ENCODE measurements around the gene SOX30. TPM values are rescaled to one million over a fixed set of nuclear protein-coding genes. Genes with fewer than 3 reads are reported as not detected.

The SOX30 gene
- total RNA-seq, 2 experiments from 2014 or later, result not detected

- no peak overlapping the region for H3K4me3 Mint-ChIP-seq
- H3K36me3 Mint-ChIP-seq, result peaks cover 31% of the 10 kb centered on the region
- peak overlapping the region; percentile 77 for H3K27ac Mint-ChIP-seq
- no peaks in the 10 kb centered on the region for H3K27me3 Mint-ChIP-seq
- DNase-seq, result peak; percentile 65
- peaks cover 11% of the 10 kb centered on the region for H3K9me3 Mint-ChIP-seq
- H3K4me1 Mint-ChIP-seq, result peaks cover 69% of the 10 kb centered on the region
These were observed 48.7 kb downstream of the SOX30 start for GRCh38 chr5:157603333-157604190.

GRCh38 chr5:157602505-157602904, 49.7 kb downstream of the SOX30 start:
- Mint-ChIP-seq H3K9me3 (peaks cover 14% of the 10 kb centered on the region), H3K27me3 (no peaks in the 10 kb centered on the region), H3K36me3 (peaks cover 28% of the 10 kb centered on the region), H3K4me1 (peaks cover 67% of the 10 kb centered on the region), H3K4me3 (no peak overlapping the region), H3K27ac (peak overlapping the region; percentile 77)
- peak; percentile 39 for DNase-seq

GRCh38 chr5:157600252-157600651, 52.0 kb downstream of the SOX30 start:
- no peak for DNase-seq
- Mint-ChIP-seq H3K9me3 (peaks cover 19% of the 10 kb centered on the region), H3K36me3 (peaks cover 35% of the 10 kb centered on the region), H3K27ac (peak overlapping the region; percentile 57), H3K4me1 (peaks cover 75% of the 10 kb centered on the region), H3K27me3 (no peaks in the 10 kb centered on the region), H3K4me3 (no peak overlapping the region)

DNA sequence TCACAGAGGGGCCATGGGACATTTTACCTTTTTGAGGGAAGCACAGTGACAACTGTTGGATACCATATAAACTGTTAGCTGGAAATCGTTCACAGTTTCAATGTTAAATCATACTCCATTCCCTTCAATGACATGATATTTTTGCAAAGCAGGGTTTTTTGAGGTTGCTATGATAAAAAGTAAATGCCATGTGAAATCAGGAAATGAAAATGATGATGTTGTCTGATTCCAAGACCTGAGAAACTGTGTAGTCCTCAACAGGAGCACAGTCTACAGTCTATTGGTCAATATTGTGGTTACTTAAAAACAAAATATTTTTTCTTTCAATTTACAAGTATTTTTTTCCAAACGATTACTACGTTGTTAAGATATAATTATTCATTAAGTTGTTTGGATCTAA, 52.7 kb downstream of the SOX30 start:
- no peak overlapping the region for H3K4me3 Mint-ChIP-seq
- H3K27me3 Mint-ChIP-seq, result peaks cover 3% of the 10 kb centered on the region
- H3K36me3 Mint-ChIP-seq, result peaks cover 32% of the 10 kb centered on the region
- no peak for DNase-seq
- H3K4me1 Mint-ChIP-seq, result peaks cover 77% of the 10 kb centered on the region
- H3K9me3 Mint-ChIP-seq, result peaks cover 19% of the 10 kb centered on the region
- peak overlapping the region; percentile 79 for H3K27ac Mint-ChIP-seq

- Mint-ChIP-seq H3K36me3 (peaks cover 27% of the 10 kb centered on the region), H3K4me1 (peaks cover 76% of the 10 kb centered on the region), H3K4me3 (no peak overlapping the region), H3K27me3 (peaks cover 8% of the 10 kb centered on the region), H3K9me3 (peaks cover 14% of the 10 kb centered on the region), H3K27ac (peak overlapping the region; percentile 79)
- DNase-seq, result no peak
These were observed 53.8 kb downstream of the SOX30 start for GRCh38 chr5:157598350-157598936.

DNA sequence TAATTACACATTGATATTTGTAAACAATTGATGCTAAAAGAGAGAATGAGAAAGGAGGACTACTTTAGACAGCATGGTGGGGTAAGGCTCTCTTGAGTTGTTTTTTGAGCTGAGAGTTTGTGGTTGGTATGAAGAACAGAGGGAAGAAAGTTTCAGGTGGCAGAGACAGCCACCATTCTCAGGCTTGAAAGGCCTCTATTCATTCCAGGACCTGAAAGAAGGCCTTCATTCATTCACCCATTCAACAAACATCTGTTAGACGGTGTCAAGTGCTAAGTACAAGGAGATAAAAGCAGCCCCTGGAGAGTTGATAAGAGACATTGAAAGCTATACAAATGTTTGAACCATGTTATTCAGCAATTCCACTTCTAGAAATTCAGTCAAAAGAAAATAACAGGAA, 55.0 kb downstream of the SOX30 start:
- Mint-ChIP-seq H3K9me3 (peaks cover 13% of the 10 kb centered on the region), H3K4me3 (no peak overlapping the region), H3K4me1 (peaks cover 70% of the 10 kb centered on the region), H3K27ac (peak overlapping the region; percentile 19), H3K36me3 (peaks cover 27% of the 10 kb centered on the region), H3K27me3 (peaks cover 17% of the 10 kb centered on the region)
- no peak for DNase-seq

GRCh38 chr5:157596487-157596886, 55.8 kb downstream of the SOX30 start:
- Mint-ChIP-seq H3K27ac (peak overlapping the region; percentile 54), H3K27me3 (peaks cover 24% of the 10 kb centered on the region), H3K4me3 (no peak overlapping the region), H3K36me3 (peaks cover 30% of the 10 kb centered on the region), H3K4me1 (peaks cover 65% of the 10 kb centered on the region), H3K9me3 (peaks cover 17% of the 10 kb centered on the region)
- peak; percentile 33 for DNase-seq

- Mint-ChIP-seq H3K27me3 (peaks cover 24% of the 10 kb centered on the region), H3K27ac (no peak overlapping the region), H3K4me1 (peaks cover 56% of the 10 kb centered on the region), H3K36me3 (peaks cover 21% of the 10 kb centered on the region), H3K4me3 (no peak overlapping the region), H3K9me3 (peaks cover 17% of the 10 kb centered on the region)
- DNase-seq, result no peak
These were observed 57.4 kb downstream of the SOX30 start for GRCh38 chr5:157594675-157595459.

DNA sequence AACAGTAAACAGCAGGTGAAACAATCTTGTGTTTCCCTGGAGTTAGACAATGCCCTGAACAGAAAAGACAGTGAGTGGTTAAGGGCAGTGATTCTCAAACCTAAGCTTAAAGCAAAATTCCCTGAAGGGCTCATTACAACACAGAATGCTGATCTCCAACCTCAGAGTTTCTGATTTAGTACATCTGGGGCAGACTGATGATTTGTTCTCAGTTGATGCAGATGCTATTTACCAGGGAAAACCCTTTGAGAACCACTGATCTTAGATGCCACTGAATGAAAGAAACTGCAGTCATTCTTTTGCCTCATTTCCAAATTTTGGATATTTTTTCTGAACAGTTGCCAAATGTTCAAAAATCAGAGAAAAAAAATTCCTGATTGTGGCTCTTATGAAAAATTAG, 58.0 kb downstream of the SOX30 start:
- H3K36me3 Mint-ChIP-seq, result peaks cover 17% of the 10 kb centered on the region
- peaks cover 24% of the 10 kb centered on the region for H3K27me3 Mint-ChIP-seq
- H3K4me1 Mint-ChIP-seq, result peaks cover 52% of the 10 kb centered on the region
- no peak for DNase-seq
- H3K4me3 Mint-ChIP-seq, result no peak overlapping the region
- peaks cover 17% of the 10 kb centered on the region for H3K9me3 Mint-ChIP-seq
- no peak overlapping the region for H3K27ac Mint-ChIP-seq

DNA sequence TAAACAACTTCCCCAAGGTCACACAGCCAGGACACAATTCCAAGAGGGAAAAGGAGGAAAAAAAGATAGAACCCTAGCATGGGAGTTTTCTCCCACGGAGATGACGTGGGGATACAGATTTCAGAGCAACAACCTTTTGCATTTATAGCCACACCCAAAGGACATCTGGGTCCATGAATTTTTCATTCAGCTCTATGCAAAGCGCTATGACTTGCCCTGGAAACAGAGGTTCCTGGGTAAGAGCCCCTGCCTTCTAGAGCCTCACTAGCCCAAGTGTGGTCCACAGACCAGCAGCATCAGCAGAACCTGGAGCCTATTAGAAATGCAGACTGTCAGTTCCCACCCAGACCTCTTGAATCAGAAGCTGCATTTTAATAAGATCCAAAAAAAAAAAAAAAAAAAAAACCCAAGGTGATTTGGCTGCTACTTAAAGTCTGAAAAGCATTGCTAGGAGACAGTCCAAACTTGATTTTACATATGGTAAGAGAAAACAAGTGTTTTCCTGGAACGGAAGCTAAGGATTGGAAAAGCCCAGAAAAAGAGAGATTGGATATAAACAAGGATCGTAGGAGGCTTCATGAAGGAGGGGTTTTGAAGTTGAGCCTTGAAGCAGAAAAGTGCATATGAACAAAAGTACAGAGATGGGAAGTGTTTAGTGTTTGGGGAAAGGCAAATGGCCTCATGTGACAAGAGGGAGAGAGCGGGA, 59.0 kb downstream of the SOX30 start:
- DNase-seq, result no peak
- peak overlapping the region; percentile 35 for H3K27ac Mint-ChIP-seq
- no peak overlapping the region for H3K4me3 Mint-ChIP-seq
- peaks cover 28% of the 10 kb centered on the region for H3K27me3 Mint-ChIP-seq
- peaks cover 13% of the 10 kb centered on the region for H3K9me3 Mint-ChIP-seq
- H3K4me1 Mint-ChIP-seq, result peaks cover 42% of the 10 kb centered on the region
- peaks cover 16% of the 10 kb centered on the region for H3K36me3 Mint-ChIP-seq

DNA sequence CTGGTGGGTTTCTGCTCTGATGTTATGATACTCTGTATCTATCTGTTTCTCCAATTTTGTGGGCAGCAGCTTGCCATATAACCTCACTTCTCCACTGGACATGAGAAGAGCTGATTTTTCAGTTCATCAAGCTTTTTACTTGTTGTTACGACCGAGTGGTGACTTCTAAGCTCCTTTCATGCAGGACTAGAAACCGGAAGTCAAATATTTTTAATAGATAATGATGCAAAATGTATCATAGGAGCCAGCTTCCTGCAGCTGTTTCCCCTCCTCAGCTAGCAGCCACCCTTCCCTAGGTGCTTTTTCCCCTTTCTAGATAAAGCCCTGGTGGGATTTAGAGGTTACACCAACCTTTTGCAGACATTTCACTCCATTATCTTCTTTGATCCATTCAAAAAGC, 59.6 kb downstream of the SOX30 start:
- H3K27me3 Mint-ChIP-seq, result peaks cover 28% of the 10 kb centered on the region
- H3K9me3 Mint-ChIP-seq, result peaks cover 10% of the 10 kb centered on the region
- peaks cover 16% of the 10 kb centered on the region for H3K36me3 Mint-ChIP-seq
- H3K27ac Mint-ChIP-seq, result peak overlapping the region; percentile 27
- peaks cover 37% of the 10 kb centered on the region for H3K4me1 Mint-ChIP-seq
- H3K4me3 Mint-ChIP-seq, result no peak overlapping the region
- no peak for DNase-seq

DNA sequence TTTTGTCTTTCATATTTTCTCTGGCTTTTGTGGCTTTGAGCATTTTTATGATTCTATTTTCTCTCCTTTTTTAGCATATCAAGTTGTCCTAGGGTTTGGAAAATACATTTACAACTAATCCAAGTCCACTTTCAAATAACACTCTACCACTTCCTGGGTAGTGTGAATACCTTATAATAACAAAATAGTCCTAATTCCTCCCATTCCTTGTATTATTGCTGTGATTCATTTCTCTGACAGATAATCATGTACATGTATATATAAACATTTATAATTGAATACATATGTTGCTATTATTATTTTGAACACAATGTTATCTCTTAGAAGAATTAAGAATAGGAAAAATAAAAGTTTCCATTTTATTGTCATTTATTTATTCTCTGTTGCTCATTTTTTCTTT, 61.8 kb downstream of the SOX30 start:
- peaks cover 28% of the 10 kb centered on the region for H3K27me3 Mint-ChIP-seq
- no peak for DNase-seq
- H3K4me3 Mint-ChIP-seq, result no peak overlapping the region
- no peak overlapping the region for H3K27ac Mint-ChIP-seq
- peaks cover 19% of the 10 kb centered on the region for H3K4me1 Mint-ChIP-seq
- H3K9me3 Mint-ChIP-seq, result peaks cover 5% of the 10 kb centered on the region
- peaks cover 9% of the 10 kb centered on the region for H3K36me3 Mint-ChIP-seq

DNA sequence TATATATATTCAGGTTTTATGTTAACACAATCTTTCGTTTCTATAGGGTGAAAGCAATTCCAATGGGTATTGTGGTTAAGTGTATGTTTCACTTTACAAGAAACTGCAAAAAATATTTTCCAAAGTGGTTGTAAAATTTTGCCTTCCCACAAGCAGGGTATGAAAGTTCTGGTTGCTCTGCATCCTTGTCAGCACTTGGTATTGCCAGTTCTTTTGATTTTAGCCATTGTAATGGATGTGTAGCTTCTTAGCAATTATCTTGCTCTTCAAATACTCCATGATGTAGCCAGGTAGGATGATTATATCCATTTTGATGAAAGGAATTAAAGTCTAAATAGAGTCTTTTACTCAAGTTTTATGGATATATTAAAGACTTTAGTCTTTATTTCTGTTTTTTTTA, 67.6 kb downstream of the SOX30 start:
- no peak for DNase-seq
- Mint-ChIP-seq H3K9me3 (peaks cover 6% of the 10 kb centered on the region), H3K27ac (no peak overlapping the region), H3K27me3 (peaks cover 3% of the 10 kb centered on the region), H3K36me3 (peaks cover 5% of the 10 kb centered on the region), H3K4me3 (no peak overlapping the region), H3K4me1 (peaks cover 17% of the 10 kb centered on the region)

- H3K27ac Mint-ChIP-seq, result peak overlapping the region; percentile 39
- no peak for DNase-seq
- peaks cover 24% of the 10 kb centered on the region for H3K4me1 Mint-ChIP-seq
- peaks cover 3% of the 10 kb centered on the region for H3K27me3 Mint-ChIP-seq
- peaks cover 6% of the 10 kb centered on the region for H3K9me3 Mint-ChIP-seq
- no peak overlapping the region for H3K4me3 Mint-ChIP-seq
- H3K36me3 Mint-ChIP-seq, result peaks cover 5% of the 10 kb centered on the region
These were observed 69.3 kb downstream of the SOX30 start for GRCh38 chr5:157582731-157583620.

All from activated naive CD8-positive, alpha-beta T cell treated with anti-CD3 and anti-CD28 coated beads for 36 hours (primary cell).